Stomach (tissue), 9 donors: Measurements from ENCODE around the gene TRIM33. TPM values are rescaled to one million over a fixed set of nuclear protein-coding genes. Genes with fewer than 3 reads are reported as not detected.

Experiments
- DNase-seq, 2 donors: peaks; one replicate each; pipeline versions ENCODE4 v3.0.0 to v3.0.0-alpha.2; 2013 to 2019
- H3K27ac ChIP-seq, 5 donors: fragments of 200-600 bp in 4 of 5; sonication (generic) in 4 of 5; one replicate each; pipeline ENCODE4 v1.5.1; 2013 to 2019; ENCODE audit warnings: mild to moderate bottlenecking in 1 of 5, moderate library complexity in 1 of 5
- H3K27me3 ChIP-seq, 3 donors: fragments of 200-600 bp; sonication (generic); one replicate each; pipeline ENCODE4 v1.5.1; 2017 to 2019; ENCODE audit warnings: mixed run types in 1 of 3
- H3K36me3 ChIP-seq, 4 donors: fragments of 200-600 bp; sonication (generic); 1 replicate in 3 of 4; 2 replicates in 1 of 4; pipeline ENCODE4 v1.5.1; 2016 to 2019
- H3K4me1 ChIP-seq, 4 donors: fragments of 200-600 bp; sonication (generic); one replicate each; pipeline ENCODE4 v1.5.1; 2016 to 2019
- H3K4me3 ChIP-seq, 4 donors: fragments of 200-600 bp; sonication (generic) in 3 of 4; one replicate each; pipeline ENCODE4 v1.5.1; 2016 to 2019; ENCODE audit warnings: mild to moderate bottlenecking in 1 of 4
- H3K9me3 ChIP-seq, 4 donors: fragments of 200-600 bp; sonication (generic); one replicate each; pipeline ENCODE4 v1.5.1; 2016 to 2019
- CTCF ChIP-seq, 7 experiments: fragments of 450-650 bp in 4 of 7; fragments of 200-600 bp in 3 of 7; sonication (generic) in 3 of 7; IDR thresholded peaks; one replicate each; pipeline ENCODE4 v1.5.1; 2016 to 2019; ENCODE audit warnings: antibody characterized with exemption in 7 of 7, control low read depth in 2 of 7, mild to moderate bottlenecking in 1 of 7
- EP300 ChIP-seq: sonication (generic); formaldehyde crosslinking; IDR thresholded peaks from one replicate; pipeline ENCODE4 v1.6.1; 2017; ENCODE audit warnings: antibody characterized with exemption
- POLR2A ChIP-seq, 4 donors: fragments of 450-650 bp; IDR thresholded peaks; one replicate each; pipeline ENCODE4 v1.6.1; 2016; ENCODE audit warnings: antibody characterized with exemption in 4 of 4, control low read depth in 2 of 4, mild to moderate bottlenecking in 1 of 4, moderate library complexity in 1 of 4
- POLR2AphosphoS5 ChIP-seq, 3 donors: sonication (generic); formaldehyde crosslinking; IDR thresholded peaks; one replicate each; pipeline ENCODE4 v1.6.1; 2016; ENCODE audit warnings: antibody characterized with exemption in 3 of 3
- WGBS, 5 donors: extraction: QIAGEN DNeasy Blood & Tissue Kit in 3 of 5; methylation state at CpG; one replicate each; pipeline versions ENCODE4 v1.1.5 to v1.1.7; 2013 to 2018; 5-methylcytosine and 5-hydroxymethylcytosine counted together
- intact Hi-C: fragments of 100-400 bp; cut with DNase I; formaldehyde crosslinking; loops from one replicate; pipeline ENCODE4 v1.15.1; 2023; ENCODE audit warnings: low total_unique reads
- polyA plus RNA-seq, 3 donors: library from polyadenylated mRNA; stranded (reverse); fragments of 200-250 nt; gene quantifications; one replicate each; pipeline ENCODE4 v1.2.3, GENCODE V29; 2013
- total RNA-seq, 5 donors: library from RNA; depleted of rRNA; stranded (reverse); fragments of >200 nt; gene quantifications; one replicate each; pipeline versions ENCODE4 v1.1.0 to v1.2.3, GENCODE V29; 2014 to 2016
- donor health status: healthy with polysubstance abuse.
- donor health status: Bipolar disorder and iron deficiency.
- donor health status: healthy.

Gene TRIM33
- total and polyA plus RNA-seq, 8 donors, result 7.2 to 211 (median 40.5) TPM

DNA sequence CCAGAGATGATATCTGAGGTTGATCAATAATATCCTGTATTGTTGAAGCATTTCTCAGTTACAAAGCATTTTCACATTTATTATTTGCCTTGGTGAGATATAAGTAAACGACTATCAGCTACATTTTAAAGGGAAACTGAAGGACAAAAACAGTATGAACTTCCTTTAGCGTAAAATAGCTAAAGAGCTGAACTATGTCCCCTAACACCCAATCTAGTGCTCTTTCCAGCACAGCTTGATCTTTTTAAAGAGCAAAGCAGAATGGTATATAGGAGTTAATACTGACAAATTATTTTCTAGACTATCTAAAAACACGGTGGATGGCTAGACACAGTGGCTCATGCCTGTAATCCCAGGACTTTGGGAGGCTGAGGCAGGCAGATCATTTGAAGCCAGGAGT is 3.5 kb downstream of the TRIM33 start:
- intact Hi-C loops, result no loop called here
- no peaks in the 10 kb centered on the region for H3K9me3 ChIP-seq
- TF ChIP-seq EP300 (no peak), POLR2AphosphoS5 (IDR thresholded peaks at IDR 0.05) (no peak), POLR2A (IDR thresholded peaks at IDR 0.05) (no peak), CTCF (IDR thresholded peaks at IDR 0.05) (no peak)
- H3K4me3 ChIP-seq, result peak overlapping the region in 1 of 4 donors; percentile 95
- no peak for DNase-seq
- no peak overlapping the region for H3K27ac ChIP-seq
- H3K36me3 ChIP-seq, result peaks cover 0 to 6% (median 0%) of the 10 kb centered on the region in 4 donors
- H3K27me3 ChIP-seq, result no peaks in the 10 kb centered on the region
- peaks cover 29 to 68% (median 48%) of the 10 kb centered on the region in 4 donors for H3K4me1 ChIP-seq
- WGBS, 5 donors, result 27 to 49% (median 44%) methylated on average over 3 of the region's 3 CpGs

- DNase-seq, result peak in 1 of 2 donors; percentile 15
- no peak overlapping the region for H3K27ac ChIP-seq
- peaks cover 24 to 74% (median 51%) of the 10 kb centered on the region in 4 donors for H3K4me1 ChIP-seq
- no peak overlapping the region for H3K4me3 ChIP-seq
- H3K9me3 ChIP-seq, result no peaks in the 10 kb centered on the region
- 38 to 59% (median 43%) methylated on average over 2 of the region's 2 CpGs for WGBS, 5 donors
- intact Hi-C loops, result no loop called here
- TF ChIP-seq EP300, result no peak
- TF ChIP-seq POLR2A (IDR thresholded peaks at IDR 0.05), result no peak
- TF ChIP-seq CTCF (IDR thresholded peaks at IDR 0.05), result no peak
- no peak for TF ChIP-seq POLR2AphosphoS5 (IDR thresholded peaks at IDR 0.05)
- H3K27me3 ChIP-seq, result no peaks in the 10 kb centered on the region
- peaks cover 0 to 6% (median 0%) of the 10 kb centered on the region in 4 donors for H3K36me3 ChIP-seq
Observed at GRCh38 chr1:114505148-114505561, 5.8 kb downstream of the TRIM33 start.

DNA sequence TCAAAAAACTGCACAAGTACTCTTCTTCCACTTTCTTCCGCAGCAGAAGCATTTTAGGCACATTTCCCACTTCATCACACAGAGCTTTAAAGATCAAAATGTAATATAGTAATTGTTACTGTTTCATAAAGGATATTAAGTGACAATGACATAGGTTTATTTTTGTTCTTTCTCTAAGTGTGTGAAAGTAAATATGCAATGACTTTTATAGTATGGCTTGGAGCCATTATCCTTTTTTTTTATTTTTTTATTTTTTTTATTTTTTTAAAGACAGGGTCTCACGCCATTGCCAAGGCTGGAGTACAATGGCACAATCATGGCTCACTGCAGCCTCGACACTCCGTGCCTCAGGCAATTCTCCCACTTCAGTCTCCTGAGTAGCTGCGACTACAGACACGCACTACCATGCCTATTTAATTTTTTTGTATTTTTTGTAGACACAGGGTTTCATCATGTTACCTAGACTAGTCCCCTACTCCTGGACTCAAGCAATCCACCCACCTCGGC is 7.0 kb downstream of the TRIM33 start:
- DNase-seq, result no peak
- peaks cover 0 to 6% (median 0%) of the 10 kb centered on the region in 4 donors for H3K36me3 ChIP-seq
- no peaks in the 10 kb centered on the region for H3K9me3 ChIP-seq
- no peak overlapping the region for H3K4me3 ChIP-seq
- H3K27me3 ChIP-seq, result no peaks in the 10 kb centered on the region
- no peak overlapping the region for H3K27ac ChIP-seq
- TF ChIP-seq EP300 (no peak), POLR2A (IDR thresholded peaks at IDR 0.05) (no peak), CTCF (IDR thresholded peaks at IDR 0.05) (no peak), POLR2AphosphoS5 (IDR thresholded peaks at IDR 0.05) (no peak)
- peaks cover 14 to 63% (median 41%) of the 10 kb centered on the region in 4 donors for H3K4me1 ChIP-seq
- WGBS, 5 donors, result 84 to 96% (median 92%) methylated on average over 7 of the region's 7 CpGs
- intact Hi-C loops, result no loop called here

- Histone ChIP-seq H3K36me3 (peaks cover 0 to 6% (median 0%) of the 10 kb centered on the region in 4 donors), H3K4me3 (no peak overlapping the region), H3K9me3 (no peaks in the 10 kb centered on the region), H3K4me1 (peaks cover 2 to 54% (median 26%) of the 10 kb centered on the region in 4 donors), H3K27ac (no peak overlapping the region), H3K27me3 (no peaks in the 10 kb centered on the region)
- no peak for DNase-seq
- intact Hi-C loops, result no loop called here
- no peak for TF ChIP-seq POLR2A (IDR thresholded peaks at IDR 0.05)
- no peak for TF ChIP-seq POLR2AphosphoS5 (IDR thresholded peaks at IDR 0.05)
- TF ChIP-seq CTCF (IDR thresholded peaks at IDR 0.05), result no peak
- TF ChIP-seq EP300, result no peak
Observed at GRCh38 chr1:114502080-114502479, 8.9 kb downstream of the TRIM33 start.
